ENCODE results near the gene ROBO2.
A peak's percentile ranks its signal among the peaks of the same experiment; 100 is the strongest.

ROBO2 gene

DNA sequence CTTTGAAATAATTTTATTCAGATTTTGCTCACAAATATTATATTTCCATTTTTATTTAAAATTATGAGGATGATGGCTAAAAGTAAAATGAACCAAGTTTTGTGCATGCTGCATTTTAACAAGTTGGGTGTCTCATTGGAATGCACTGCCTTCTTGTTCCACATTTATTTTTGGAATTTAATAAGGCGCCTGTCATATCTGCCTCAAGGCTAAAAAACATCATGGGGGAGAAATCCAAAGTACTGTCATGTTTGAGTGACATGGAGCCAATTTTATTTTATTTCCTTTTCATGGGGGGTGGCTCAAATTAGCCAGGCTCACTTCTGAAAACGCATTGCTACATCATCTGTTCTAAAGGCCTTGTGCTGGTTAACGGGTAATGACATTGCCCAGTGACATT is 205.1 kb downstream of the ROBO2 start:
- TF ChIP-seq, protein P1, sequence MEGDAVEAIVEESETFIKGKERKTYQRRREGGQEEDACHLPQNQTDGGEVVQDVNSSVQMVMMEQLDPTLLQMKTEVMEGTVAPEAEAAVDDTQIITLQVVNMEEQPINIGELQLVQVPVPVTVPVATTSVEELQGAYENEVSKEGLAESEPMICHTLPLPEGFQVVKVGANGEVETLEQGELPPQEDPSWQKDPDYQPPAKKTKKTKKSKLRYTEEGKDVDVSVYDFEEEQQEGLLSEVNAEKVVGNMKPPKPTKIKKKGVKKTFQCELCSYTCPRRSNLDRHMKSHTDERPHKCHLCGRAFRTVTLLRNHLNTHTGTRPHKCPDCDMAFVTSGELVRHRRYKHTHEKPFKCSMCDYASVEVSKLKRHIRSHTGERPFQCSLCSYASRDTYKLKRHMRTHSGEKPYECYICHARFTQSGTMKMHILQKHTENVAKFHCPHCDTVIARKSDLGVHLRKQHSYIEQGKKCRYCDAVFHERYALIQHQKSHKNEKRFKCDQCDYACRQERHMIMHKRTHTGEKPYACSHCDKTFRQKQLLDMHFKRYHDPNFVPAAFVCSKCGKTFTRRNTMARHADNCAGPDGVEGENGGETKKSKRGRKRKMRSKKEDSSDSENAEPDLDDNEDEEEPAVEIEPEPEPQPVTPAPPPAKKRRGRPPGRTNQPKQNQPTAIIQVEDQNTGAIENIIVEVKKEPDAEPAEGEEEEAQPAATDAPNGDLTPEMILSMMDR (IDR thresholded peaks at IDR 0.05; ENCODE audit: low read length, missing control alignments) = no peak
- no peak for DNase-seq (ENCODE audit: low read depth)
- H3K4me3 ChIP-seq (replicated peaks; ENCODE audit: low read depth, low read length) = no peak overlapping the region

DNA sequence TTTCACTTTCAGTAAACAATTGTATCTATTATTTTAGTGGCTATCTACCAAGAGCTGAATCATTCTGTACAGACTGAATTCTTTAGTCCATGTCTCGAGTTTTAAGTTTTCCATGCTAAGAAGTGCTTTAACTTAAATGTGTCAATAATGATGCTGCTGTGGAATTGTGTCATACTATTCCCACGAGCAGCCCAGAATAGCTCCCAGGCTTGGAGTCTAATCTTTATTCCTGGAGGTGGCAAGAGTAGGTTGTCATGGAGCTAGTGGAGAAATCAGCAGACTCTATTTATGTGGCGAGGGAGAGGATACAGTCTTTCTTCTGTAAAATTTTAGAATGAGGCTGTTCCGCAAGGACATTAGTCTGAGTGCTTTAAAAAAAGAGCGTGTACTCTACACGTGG is 207.2 kb downstream of the ROBO2 start:
- no peak overlapping the region for H3K4me3 ChIP-seq (replicated peaks; ENCODE audit: low read depth, low read length)
- no peak for DNase-seq (ENCODE audit: low read depth)
- TF ChIP-seq, protein P1 (IDR thresholded peaks at IDR 0.05; ENCODE audit: low read length, missing control alignments) = no peak

DNA sequence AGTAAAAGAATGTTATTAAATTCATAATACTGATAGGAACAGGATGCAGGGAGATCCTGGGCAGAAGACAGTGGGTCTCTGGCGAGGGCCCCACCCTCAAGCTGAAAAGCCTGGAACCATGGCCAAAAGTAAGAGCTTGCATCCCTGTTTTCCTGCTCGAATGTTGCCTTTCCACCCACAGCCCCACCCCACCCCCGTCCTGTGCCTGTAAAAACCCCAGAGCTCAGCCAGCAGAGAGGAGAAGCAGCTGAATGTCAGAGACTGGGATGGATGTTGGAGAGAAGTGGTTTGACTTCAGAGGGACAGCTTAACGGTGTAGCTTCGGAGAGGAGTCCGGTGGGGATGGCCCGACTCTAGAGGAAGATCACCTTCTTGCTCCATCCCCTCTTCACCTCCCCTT is 207.9 kb downstream of the ROBO2 start:
- no peak overlapping the region for H3K4me3 ChIP-seq (replicated peaks; ENCODE audit: low read depth, low read length)
- TF ChIP-seq, protein P1 (IDR thresholded peaks at IDR 0.05; ENCODE audit: low read length, missing control alignments) = no peak
- DNase-seq (ENCODE audit: low read depth) = no peak

DNA sequence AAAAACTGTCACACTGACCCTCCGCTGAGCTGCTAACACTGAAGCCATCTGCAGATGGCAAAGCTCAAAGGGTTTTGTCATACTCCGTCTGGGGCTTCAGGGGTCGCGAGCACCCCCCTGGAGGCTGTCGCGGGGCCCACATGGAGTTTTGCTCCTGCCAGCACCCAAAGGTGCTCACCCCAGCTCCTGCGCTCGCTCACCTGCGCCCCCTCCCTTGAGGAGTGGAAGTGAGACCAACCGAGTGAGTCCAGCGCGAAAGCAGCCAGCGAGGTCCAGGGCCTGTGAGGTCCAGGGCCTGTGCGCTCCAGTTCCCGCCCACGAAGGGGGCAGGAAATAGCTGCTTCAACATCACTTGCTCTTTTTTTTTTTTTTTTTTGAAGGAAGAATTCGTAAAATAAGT is 208.5 kb downstream of the ROBO2 start:
- DNase-seq (ENCODE audit: low read depth) = no peak
- TF ChIP-seq, protein P1 (IDR thresholded peaks at IDR 0.05; ENCODE audit: low read length, missing control alignments) = no peak
- H3K4me3 ChIP-seq (replicated peaks; ENCODE audit: low read depth, low read length) = no peak overlapping the region

DNA sequence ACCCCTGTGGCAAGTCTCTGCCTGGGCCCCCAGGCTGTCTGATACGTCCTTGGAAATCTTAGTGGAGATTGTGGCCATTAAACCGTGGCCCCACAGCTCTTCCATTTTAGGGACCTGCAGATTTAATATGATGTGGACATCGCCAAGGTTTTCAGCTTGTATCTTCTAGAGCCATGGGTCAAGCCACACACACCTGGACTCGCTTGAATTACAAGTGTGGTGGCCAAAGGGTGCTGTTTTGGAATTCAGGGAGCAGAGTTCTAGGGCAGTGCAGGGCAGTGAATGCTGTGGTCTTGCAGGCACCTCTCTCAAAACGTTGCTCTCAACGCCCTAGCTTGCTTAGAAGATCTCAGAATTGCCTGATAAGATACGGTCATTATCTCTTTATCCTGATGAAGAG is 211.2 kb downstream of the ROBO2 start:
- no peak for DNase-seq (ENCODE audit: low read depth)
- TF ChIP-seq, protein P1 (IDR thresholded peaks at IDR 0.05; ENCODE audit: low read length, missing control alignments) = no peak

DNA sequence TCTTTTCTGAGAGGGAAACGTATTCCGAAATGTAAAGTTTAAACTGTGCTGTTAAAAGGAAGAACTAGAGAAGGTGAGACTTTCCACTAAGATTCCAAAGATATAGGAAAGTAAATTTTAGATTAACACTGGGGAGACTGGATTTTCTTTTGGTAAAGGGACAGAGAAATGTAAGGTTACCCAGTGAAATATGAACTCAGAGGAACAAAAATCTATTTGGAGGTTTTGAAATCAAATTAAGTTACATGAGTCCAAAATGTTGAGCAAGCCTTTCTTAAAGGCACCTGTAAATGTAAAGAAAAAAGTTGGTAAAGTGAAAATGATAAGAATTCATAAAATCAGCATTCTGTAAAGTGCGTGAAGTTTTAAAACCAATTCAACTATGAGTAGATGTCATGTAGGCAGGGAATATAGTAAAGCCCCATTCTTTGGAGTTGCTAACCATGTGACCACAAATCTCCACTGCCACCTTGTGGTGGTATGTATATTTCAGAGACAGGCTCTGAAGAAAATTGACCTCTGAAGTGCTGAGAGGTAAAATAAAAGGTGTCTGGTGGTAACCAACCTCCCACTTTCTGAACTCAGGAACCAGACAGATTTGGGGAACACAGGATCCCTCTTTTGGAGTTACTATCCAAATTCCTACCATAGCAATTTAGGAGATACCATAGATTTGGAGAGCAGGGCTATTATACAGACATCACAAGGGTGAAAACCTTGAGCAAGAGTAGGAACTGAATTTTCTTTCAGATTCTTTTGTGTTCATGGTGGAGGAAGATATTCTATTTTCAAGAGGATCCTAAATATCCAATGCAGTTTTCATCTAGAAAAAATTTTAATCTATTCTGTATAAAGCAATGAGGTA is 215.3 kb downstream of the ROBO2 start:
- peak; percentile 66 for DNase-seq (ENCODE audit: low read depth)
- TF ChIP-seq, protein P1 (IDR thresholded peaks at IDR 0.05; ENCODE audit: low read length, missing control alignments) = peak; percentile 63
- H3K4me3 ChIP-seq (replicated peaks; ENCODE audit: low read depth, low read length) = no peak overlapping the region

More for the DNA sequence above, 211.2 kb downstream of the ROBO2 start:
- no peak overlapping the region for H3K4me3 ChIP-seq (replicated peaks; ENCODE audit: low read depth, low read length)

Measured in fibroblast of pulmonary artery (primary cell).